ENCODE results near the gene STK24.

Gene STK24

GRCh38 chr13:98511435-98511834 is 65.5 kb downstream of the STK24 start:
- no peak for DNase-seq (ENCODE audit: low spot score)

GRCh38 chr13:98510156-98510509 is 66.8 kb downstream of the STK24 start:
- DNase-seq (ENCODE audit: low spot score): no peak

GRCh38 chr13:98509271-98510155 is 67.4 kb downstream of the STK24 start:
- peak; percentile 81 for DNase-seq (ENCODE audit: low spot score)

GRCh38 chr13:98508685-98509084 is 68.2 kb downstream of the STK24 start:
- DNase-seq (ENCODE audit: low spot score): peak; percentile 40

GRCh38 chr13:98508280-98508679 is 68.6 kb downstream of the STK24 start:
- DNase-seq (ENCODE audit: low spot score): no peak

DNA sequence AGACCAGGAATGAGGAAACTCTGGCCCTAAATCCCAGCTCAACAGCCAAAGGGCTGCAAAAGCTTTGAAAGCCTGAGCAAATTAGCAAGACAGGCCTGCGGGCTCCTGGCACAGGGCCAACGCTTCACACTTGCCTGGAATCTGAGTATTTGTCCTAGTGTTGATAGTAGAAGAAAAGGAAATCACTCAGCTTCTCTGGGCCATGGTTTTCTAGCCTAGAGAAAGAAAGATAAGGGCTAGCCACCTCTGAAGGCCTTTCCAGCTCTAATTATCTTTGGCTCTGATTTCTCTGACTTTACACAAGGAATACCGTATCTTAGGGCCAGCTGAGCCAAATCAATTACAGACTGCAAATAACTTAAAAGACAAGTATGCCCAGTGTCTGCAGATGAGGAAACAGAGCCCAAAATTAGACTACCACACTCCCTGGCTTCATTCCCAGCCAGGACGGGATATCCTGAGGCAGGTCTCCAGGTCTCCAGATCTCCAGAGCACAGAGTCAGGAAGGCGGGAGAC is 69.6 kb downstream of the STK24 start:
- DNase-seq (ENCODE audit: low spot score): peak; percentile 69

DNA sequence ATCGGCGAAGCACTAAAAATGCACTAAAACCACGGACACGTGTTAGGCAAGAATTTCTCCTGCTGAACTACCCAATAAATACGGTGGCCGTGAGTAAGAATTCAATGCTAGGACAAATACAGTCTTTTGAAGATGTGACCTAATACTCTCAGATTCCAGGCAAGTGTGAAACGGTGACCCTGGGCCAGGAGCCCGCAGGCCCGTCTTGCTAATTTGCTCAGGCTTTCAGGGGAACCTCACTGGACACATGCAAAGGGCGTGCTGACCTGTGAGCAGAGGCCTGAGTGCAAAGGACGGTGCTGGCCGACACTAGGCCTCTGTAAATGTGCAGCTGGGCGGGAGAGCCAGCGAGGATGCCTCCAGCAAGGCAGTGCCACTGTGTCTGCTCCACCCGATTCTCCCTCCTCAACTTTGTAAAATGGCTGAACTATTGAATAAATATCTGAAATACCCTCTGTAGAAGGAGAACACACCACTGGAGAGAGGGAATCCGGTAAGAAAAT is 70.1 kb downstream of the STK24 start:
- DNase-seq (ENCODE audit: low spot score): no peak

GRCh38 chr13:98506322-98506721 is 70.6 kb downstream of the STK24 start:
- DNase-seq (ENCODE audit: low spot score): no peak

GRCh38 chr13:98505217-98505616 is 71.7 kb downstream of the STK24 start:
- no peak for DNase-seq (ENCODE audit: low spot score)

- DNase-seq (ENCODE audit: low spot score): no peak
Observed at GRCh38 chr13:98504371-98504963, 72.4 kb downstream of the STK24 start.

- no peak for DNase-seq (ENCODE audit: low spot score)
Observed at GRCh38 chr13:98504029-98504351, 72.9 kb downstream of the STK24 start.

DNA sequence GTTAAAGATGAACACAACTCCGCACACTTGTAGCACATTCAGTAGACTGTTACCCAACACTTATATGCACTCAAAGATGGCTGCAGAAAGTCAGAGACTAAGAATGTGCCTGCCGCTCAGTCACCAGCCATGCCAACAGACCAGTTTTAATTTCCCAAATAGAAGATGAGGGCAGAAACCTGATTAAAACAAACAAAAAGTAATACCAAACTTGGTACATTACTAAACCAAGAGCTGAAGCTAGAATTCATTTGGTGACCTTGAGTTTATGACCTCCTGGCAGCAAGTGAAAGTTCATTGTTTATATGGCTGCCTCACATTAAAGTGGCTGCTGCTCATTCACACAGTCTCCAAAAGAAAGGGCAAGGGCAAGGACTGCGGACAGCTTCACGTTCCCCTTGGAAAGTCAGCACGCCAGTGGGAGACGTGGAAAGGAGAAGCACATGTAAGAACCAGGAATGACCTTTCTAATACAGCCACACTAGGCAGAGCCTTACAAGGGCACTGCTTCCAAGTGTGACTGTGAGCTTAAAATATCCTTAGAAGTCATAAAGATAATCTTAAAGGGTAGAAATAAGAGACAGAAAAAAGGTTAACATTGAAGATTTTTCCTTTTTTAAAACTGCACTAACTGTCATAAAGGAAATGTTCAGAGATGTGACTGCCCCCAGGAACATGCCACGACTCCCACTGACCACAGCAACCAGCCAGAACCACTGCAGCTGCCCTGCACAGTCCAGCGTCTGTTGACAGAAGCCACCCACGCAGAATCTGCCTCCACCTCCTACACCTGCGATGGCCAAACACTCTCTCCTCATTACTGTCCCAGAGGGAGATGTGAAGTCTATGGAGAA is 73.5 kb downstream of the STK24 start:
- DNase-seq (ENCODE audit: low spot score): no peak

DNA sequence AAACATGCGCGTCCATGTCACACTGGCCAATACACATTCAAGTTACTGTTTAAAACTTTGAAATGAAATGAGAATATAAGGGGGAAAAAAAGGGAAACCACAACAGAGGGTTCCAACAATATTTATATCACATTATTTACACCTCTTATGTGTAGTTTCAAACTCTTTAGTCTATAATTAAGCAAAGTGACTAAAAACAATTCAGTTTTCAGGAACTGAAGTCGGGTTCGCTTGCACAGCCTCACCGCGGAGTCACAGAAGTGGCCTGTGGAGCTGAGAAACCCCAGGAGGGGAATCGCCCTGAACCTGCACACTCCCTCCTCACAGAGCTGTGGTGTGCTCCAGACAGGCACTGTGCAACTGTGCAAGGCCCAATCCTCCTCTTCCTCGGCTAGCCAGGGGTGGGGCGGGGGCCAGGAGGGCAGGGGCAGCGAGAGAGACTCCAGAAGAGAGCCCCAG is 75.9 kb downstream of the STK24 start:
- DNase-seq (ENCODE audit: low spot score): no peak

GRCh38 chr13:98496966-98497365 is 79.9 kb downstream of the STK24 start:
- DNase-seq (ENCODE audit: low spot score): no peak

- no peak for DNase-seq (ENCODE audit: low spot score)
Observed at GRCh38 chr13:98496479-98496791, 80.5 kb downstream of the STK24 start.

- no peak for DNase-seq (ENCODE audit: low spot score)
Observed at GRCh38 chr13:98495627-98496478, 81.1 kb downstream of the STK24 start.

GRCh38 chr13:98494769-98495168 is 82.1 kb downstream of the STK24 start:
- no peak for DNase-seq (ENCODE audit: low spot score)

DNA sequence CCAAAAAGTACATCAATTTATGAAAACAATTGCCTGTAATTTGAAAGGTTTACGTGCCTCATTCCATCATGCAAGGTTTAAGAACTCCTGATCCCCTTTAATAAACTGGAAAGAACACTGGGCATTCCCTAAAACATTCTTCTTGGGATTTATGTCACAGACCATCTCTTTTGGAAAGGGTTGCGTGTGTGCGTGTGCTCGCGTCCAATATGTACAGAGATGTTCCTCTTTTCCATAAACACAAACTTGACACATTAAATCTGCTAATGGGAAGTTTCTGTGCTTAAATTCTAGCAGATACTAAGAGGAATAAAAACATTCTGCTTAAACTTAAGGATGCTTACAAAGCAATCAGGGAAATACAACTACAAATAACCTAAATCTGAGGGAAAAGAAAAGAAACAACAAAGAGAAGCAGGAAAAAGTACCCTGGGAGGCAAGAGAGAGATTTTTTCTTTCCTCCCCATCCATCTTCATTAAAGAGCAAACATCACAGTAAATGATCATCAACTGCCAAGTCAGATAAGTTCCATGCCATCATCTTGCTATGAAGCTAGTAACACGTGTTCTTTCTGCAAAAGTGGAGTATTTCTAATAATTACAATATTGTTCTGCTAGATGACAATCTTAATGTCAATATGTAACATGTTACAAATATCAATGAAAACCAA is 83.7 kb downstream of the STK24 start:
- no peak for DNase-seq (ENCODE audit: low spot score)

GRCh38 chr13:98492335-98493041 is 84.4 kb downstream of the STK24 start:
- no peak for DNase-seq (ENCODE audit: low spot score)

DNA sequence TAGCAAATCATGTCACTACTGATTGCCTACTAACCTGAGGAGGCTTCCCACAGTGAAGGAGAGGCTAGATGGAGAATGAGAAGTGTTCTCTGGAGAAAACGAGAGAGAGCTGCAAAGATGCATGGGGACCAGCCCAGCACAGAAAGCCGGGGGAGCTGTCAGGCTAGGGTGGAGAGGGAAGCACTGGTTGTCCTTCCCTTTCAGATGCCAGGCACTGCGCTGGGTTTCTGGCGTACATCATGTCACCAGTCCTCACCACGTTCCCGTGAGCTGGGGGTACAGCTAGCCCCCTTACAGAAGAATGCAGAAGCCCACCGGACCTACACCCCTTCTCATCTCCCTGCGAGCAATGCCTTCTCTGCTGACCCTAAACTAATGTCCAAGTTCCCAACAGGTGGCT is 86.0 kb downstream of the STK24 start:
- no peak for DNase-seq (ENCODE audit: low spot score)
